HepG2 (cell line): ENCODE measurements around the gene CGGBP1. TPM values are rescaled to one million over a fixed set of nuclear protein-coding genes. Genes with fewer than 3 reads are reported as not detected.
A peak's percentile ranks its signal among the peaks of the same experiment; 100 is the strongest.

Experiments
- CEBPG ChIP-seq: IDR thresholded peaks from 2 replicates; pipeline ENCODE4 v1.6.1; 2016
- E2F1 ChIP-seq: sonication (generic); formaldehyde crosslinking; IDR thresholded peaks from 2 replicates; pipeline ENCODE4 v1.5.0; 2020; ENCODE audit warnings: missing genetic modification reagents
- EEA1 ChIP-seq: sonication (generic); formaldehyde crosslinking; IDR thresholded peaks from 2 replicates; pipeline ENCODE4 v1.5.1; 2020; ENCODE audit warnings: mild to moderate bottlenecking, missing genetic modification reagents, borderline replicate concordance
- FOXA3 ChIP-seq: IDR thresholded peaks from 2 replicates; pipeline ENCODE4 v1.6.1; 2016; ENCODE audit warnings: missing genetic modification reagents, missing compliant biosample characterization
- RBM39 ChIP-seq: fragments of 200-400 bp; formaldehyde crosslinking; IDR thresholded peaks from one replicate; pipeline ENCODE4 v1.6.1; 2018; ENCODE audit warnings: antibody characterized with exemption, mild to moderate bottlenecking, low read depth, low read length; ENCODE audit not compliant: poor library complexity, severe bottlenecking
- REL ChIP-seq: sonication (generic); formaldehyde crosslinking; conservative IDR thresholded peaks from 2 replicates; pipeline ENCODE4 v1.8.0; 2022; ENCODE audit warnings: mild to moderate bottlenecking, missing genetic modification reagents, moderate library complexity
- SNAI1 ChIP-seq: sonication (generic); formaldehyde crosslinking; IDR thresholded peaks from 2 replicates; pipeline ENCODE4 v1.5.0; 2020; ENCODE audit warnings: mild to moderate bottlenecking, missing genetic modification reagents, borderline replicate concordance
- THRA ChIP-seq: sonication (generic); formaldehyde crosslinking; IDR thresholded peaks from 2 replicates; pipeline ENCODE4 v1.4.0; 2020; ENCODE audit warnings: missing genetic modification reagents, borderline replicate concordance
- WIZ ChIP-seq: sonication (generic); formaldehyde crosslinking; IDR thresholded peaks from 2 replicates; pipeline ENCODE4 v1.5.1; 2020; ENCODE audit warnings: mild to moderate bottlenecking, missing genetic modification reagents
- ZEB1 ChIP-seq: IDR thresholded peaks from 2 replicates; pipeline ENCODE4 v1.6.1; 2012; ENCODE audit warnings: mild to moderate bottlenecking, low read depth, inconsistent platforms; ENCODE audit not compliant: insufficient replicate concordance
- ZNF20 ChIP-seq: sonication (generic); formaldehyde crosslinking; IDR thresholded peaks from 2 replicates; pipeline ENCODE4 v1.4.0; 2020; ENCODE audit warnings: mild to moderate bottlenecking, moderate library complexity, missing genetic modification reagents
- ZNF264 ChIP-seq: sonication (generic); formaldehyde crosslinking; IDR thresholded peaks from 2 replicates; pipeline ENCODE4 v1.4.0; 2020; ENCODE audit warnings: missing genetic modification reagents
- ZNF468 ChIP-seq: sonication (generic); formaldehyde crosslinking; IDR thresholded peaks from 2 replicates; pipeline ENCODE4 v1.8.0; 2022; ENCODE audit warnings: mild to moderate bottlenecking, moderate library complexity, missing genetic modification reagents
- ZNF546 ChIP-seq: sonication (generic); formaldehyde crosslinking; conservative IDR thresholded peaks from 2 replicates; pipeline ENCODE4 v1.8.1; 2023; ENCODE audit warnings: mild to moderate bottlenecking, missing genetic modification reagents
- ZNF580 ChIP-seq: IDR thresholded peaks from 2 replicates; pipeline ENCODE4 v1.6.1; 2016; ENCODE audit warnings: low read depth, borderline replicate concordance
- ZNF740 ChIP-seq: sonication (generic); formaldehyde crosslinking; IDR thresholded peaks from 2 replicates; pipeline ENCODE4 v1.4.0; 2020; ENCODE audit warnings: missing genetic modification reagents
- ZNF800 ChIP-seq: sonication (generic); formaldehyde crosslinking; IDR thresholded peaks from 2 replicates; pipeline ENCODE4 v1.4.0; 2020; ENCODE audit warnings: missing genetic modification reagents
- ZSCAN31 ChIP-seq: sonication (generic); formaldehyde crosslinking; IDR thresholded peaks from 2 replicates; pipeline ENCODE4 v1.5.0; 2020; ENCODE audit warnings: low read depth, mild to moderate bottlenecking, missing genetic modification reagents
- polyA plus RNA-seq, 8 experiments: library from polyadenylated mRNA; depleted of rRNA in 3 of 8; stranded (reverse) in 7 of 8; unstranded in 1 of 8; fragments of >200 nt; fragmentation: Illumina TruSeq in 4 of 8; extraction: Trizol in 4 of 8; gene quantifications; 2 replicates each; pipeline versions ENCODE4 v1.2.1 to v1.2.3, GENCODE V29; 2011 to 2016; ENCODE audit warnings: low read depth in 4 of 8, missing spikeins in 1 of 8, mixed read lengths in 1 of 8; ENCODE audit not compliant: insufficient read depth in 1 of 8
- total RNA-seq, 5 experiments: library from RNA; depleted of rRNA; stranded (reverse); fragments of >200 nt; fragmentation: Illumina TruSeq; extraction: Trizol; gene quantifications; 2 replicates each; pipeline ENCODE4 v1.2.3, GENCODE V29; 2016; ENCODE audit warnings: low read depth in 1 of 5
- TF ChIP-seq, protein P1 (sequence below): fragments of 450-650 bp; IDR thresholded peaks from 2 replicates; pipeline ENCODE4 v1.6.1; 2016
- TF ChIP-seq, protein P2 (sequence below): sonication (generic); formaldehyde crosslinking; IDR thresholded peaks from 2 replicates; pipeline ENCODE4 v1.8.0; 2022; ENCODE audit warnings: mild to moderate bottlenecking, missing genetic modification reagents, borderline replicate concordance

The CGGBP1 gene
- total and polyA plus RNA-seq, 2 of the 13 experiments (the other 11 are each of a cell fraction or from before 2014, with no cell fraction given), result 38.9 to 47.0 TPM

GRCh38 chr3:88058581-88059379 is at the start of gene CGGBP1, which contains the start of gene ZNF654 (continued):
- TF ChIP-seq ZNF800 (CRISPR knock-in tag), result no peak
- peak; percentile 43; the same call in 1 of the 2 replicates for TF ChIP-seq EEA1 (CRISPR knock-in tag)
- TF ChIP-seq ZNF20 (CRISPR knock-in tag), result no peak
- TF ChIP-seq SNAI1 (CRISPR knock-in tag), result 0 out of 2 replicates have a peak, but pooled peaks have one; percentile 24
- TF ChIP-seq ZSCAN31 (CRISPR knock-in tag), result peak; percentile 91
- 0 out of 2 replicates have a peak, but pooled peaks have one; percentile 2 for TF ChIP-seq CEBPG (CRISPR knock-in tag)
- TF ChIP-seq ZNF468 (CRISPR knock-in tag), result no peak
- peak; percentile 50; the same call in 1 of the 2 replicates for TF ChIP-seq E2F1 (CRISPR knock-in tag)
- peak; percentile 24; the same call in 1 of the 2 replicates for TF ChIP-seq FOXA3 (CRISPR knock-in tag)
- TF ChIP-seq ZNF740 (CRISPR knock-in tag), result 0 out of 2 replicates have a peak, but pooled peaks have one; percentile 20
- 0 out of 2 replicates have a peak, but pooled peaks have one; percentile 10 for TF ChIP-seq THRA
- TF ChIP-seq ZNF580, result no peak
- no peak for TF ChIP-seq REL (CRISPR knock-in tag)
- TF ChIP-seq RBM39, result peak; percentile 91
- TF ChIP-seq ZEB1, result no peak
- TF ChIP-seq ZNF264 (CRISPR knock-in tag), result no peak
- TF ChIP-seq ZNF546 (CRISPR knock-in tag), result no peak
- TF ChIP-seq, protein P1, sequence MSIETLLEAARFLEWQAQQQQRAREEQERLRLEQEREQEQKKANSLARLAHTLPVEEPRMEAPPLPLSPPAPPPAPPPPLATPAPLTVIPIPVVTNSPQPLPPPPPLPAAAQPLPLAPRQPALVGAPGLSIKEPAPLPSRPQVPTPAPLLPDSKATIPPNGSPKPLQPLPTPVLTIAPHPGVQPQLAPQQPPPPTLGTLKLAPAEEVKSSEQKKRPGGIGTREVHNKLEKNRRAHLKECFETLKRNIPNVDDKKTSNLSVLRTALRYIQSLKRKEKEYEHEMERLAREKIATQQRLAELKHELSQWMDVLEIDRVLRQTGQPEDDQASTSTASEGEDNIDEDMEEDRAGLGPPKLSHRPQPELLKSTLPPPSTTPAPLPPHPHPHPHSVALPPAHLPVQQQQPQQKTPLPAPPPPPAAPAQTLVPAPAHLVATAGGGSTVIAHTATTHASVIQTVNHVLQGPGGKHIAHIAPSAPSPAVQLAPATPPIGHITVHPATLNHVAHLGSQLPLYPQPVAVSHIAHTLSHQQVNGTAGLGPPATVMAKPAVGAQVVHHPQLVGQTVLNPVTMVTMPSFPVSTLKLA, result 0 out of 2 replicates have a peak, but pooled peaks have one; percentile 5
- TF ChIP-seq WIZ, result peak; percentile 21; the same call in 1 of the 2 replicates
- TF ChIP-seq, protein P2, sequence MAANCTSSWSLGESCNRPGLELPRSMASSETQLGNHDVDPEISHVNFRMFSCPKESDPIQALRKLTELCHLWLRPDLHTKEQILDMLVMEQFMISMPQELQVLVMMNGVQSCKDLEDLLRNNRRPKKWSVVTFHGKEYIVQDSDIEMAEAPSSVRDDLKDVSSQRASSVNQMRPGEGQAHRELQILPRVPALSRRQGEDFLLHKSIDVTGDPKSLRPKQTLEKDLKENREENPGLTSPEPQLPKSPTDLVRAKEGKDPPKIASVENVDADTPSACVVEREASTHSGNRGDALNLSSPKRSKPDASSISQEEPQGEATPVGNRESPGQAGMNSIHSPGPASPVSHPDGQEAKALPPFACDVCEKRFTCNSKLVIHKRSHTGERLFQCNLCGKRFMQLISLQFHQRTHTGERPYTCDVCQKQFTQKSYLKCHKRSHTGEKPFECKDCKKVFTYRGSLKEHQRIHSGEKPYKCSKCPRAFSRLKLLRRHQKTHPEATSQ (CRISPR knock-in tag), result no peak; the same call in 1 of the 2 replicates
